K562 (cell line): ENCODE data around the gene BPTF. TPM values are rescaled to one million over a fixed set of nuclear protein-coding genes. Genes with fewer than 3 reads are reported as not detected.

Source experiments
- ATAC-seq: fragments of 200-7000 bp; cut with Tn5 transposase; 3 replicates; pipeline ENCODE4 v1.9.1; 2020; ENCODE audit warnings: moderate library complexity
- BruUV-seq: library from RNA; stranded (reverse); fragments of 400-500 nt; replicated peaks from 2 replicates; lab custom pipeline; 2021; lab: Mats Ljungman, UMichigan
- CTCF ChIA-PET: fragments of 300-600 bp; formaldehyde crosslinking; extraction: SDS; loops from one replicate; lab custom pipeline; 2021; ENCODE audit warnings: low intra/inter-chr PET ratio; lab: Yijun Ruan, JAX
- POLR2A ChIA-PET: fragments of 300-600, 350-650 bp; sonication (Branson Sonifier 250); formaldehyde crosslinking; extraction: SDS; loops from one replicate; lab custom pipeline; 2021; ENCODE audit warnings: antibody characterized with exemption, inconsistent platforms; lab: Yijun Ruan, JAX
- DNase-seq, 4 experiments: peaks; one replicate each; pipeline versions ENCODE4 v3.0.0 to v3.0.0-alpha.2; 2011 to 2018; ENCODE audit warnings: low spot score in 3 of 4, mixed read lengths in 3 of 4; ENCODE audit errors: extremely low read depth in 1 of 4
- FAIRE-seq: peaks from 2 replicates; lab custom pipeline; 2011; peaks lifted over from hg19 to GRCh38; lab: Jason Lieb, UNC
- H2AFZ ChIP-seq: 2 replicates; pipeline ENCODE4 v1.6.0; 2011; ENCODE audit warnings: low read depth, low read length, control low read depth, inconsistent platforms
- H3K27ac ChIP-seq: fragments of 200-600 bp; 3 replicates; pipeline ENCODE4 v1.8.0; 2011; ENCODE audit warnings: low read depth, mild to moderate bottlenecking, control low read depth, inconsistent platforms, low read length, moderate library complexity, mixed read lengths; ENCODE audit errors: extremely low read depth
- H3K27me3 ChIP-seq, 2 experiments: fragments of 300-600 bp in 1 of 2; 2 replicates in 1 of 2; 3 replicates in 1 of 2; pipeline versions ENCODE4 v1.6.0 to v1.8.0; 2011; ENCODE audit warnings: inconsistent platforms in 2 of 2, low read length in 2 of 2, mild to moderate bottlenecking in 1 of 2, mixed read lengths in 1 of 2, moderate library complexity in 1 of 2; ENCODE audit not compliant: control insufficient read depth in 2 of 2, insufficient read depth in 2 of 2
- H3K36me3 ChIP-seq: fragments of 300-600 bp; 3 replicates; pipeline ENCODE4 v1.8.0; 2011; ENCODE audit warnings: mild to moderate bottlenecking, low read length, inconsistent platforms; ENCODE audit not compliant: control insufficient read depth, insufficient read depth
- H3K4me1 ChIP-seq, 2 experiments: fragments of 200-600 bp in 1 of 2; replicated peaks in 1 of 2; 2 replicates in 1 of 2; 3 replicates in 1 of 2; pipeline versions ENCODE4 v1.5.1 to v1.8.0; 2011; ENCODE audit warnings: inconsistent platforms in 2 of 2, low read length in 2 of 2, mild to moderate bottlenecking in 1 of 2, mixed read lengths in 1 of 2, moderate library complexity in 1 of 2; ENCODE audit not compliant: control insufficient read depth in 2 of 2, insufficient read depth in 2 of 2
- H3K4me2 ChIP-seq: 2 replicates; pipeline ENCODE4 v1.6.1; 2011; ENCODE audit warnings: low read length, control low read depth, inconsistent platforms, mixed read lengths; ENCODE audit not compliant: insufficient read depth
- H3K4me3 ChIP-seq: fragments of 200-600 bp; sonication (generic), shearing (Covaris generic); 2 replicates; pipeline ENCODE4 v1.5.1; 2016; ENCODE audit warnings: control low read depth, inconsistent platforms
- H3K79me2 ChIP-seq: fragments of 200-600 bp; 3 replicates; pipeline ENCODE4 v1.8.0; 2011; ENCODE audit warnings: low read length, inconsistent platforms; ENCODE audit not compliant: control insufficient read depth, insufficient read depth
- H3K9ac ChIP-seq, 2 experiments: 2 replicates each; pipeline versions ENCODE4 v1.6.0 to v1.6.1; 2011; ENCODE audit warnings: low read depth in 2 of 2, low read length in 2 of 2, control low read depth in 1 of 2, inconsistent platforms in 1 of 2, mild to moderate bottlenecking in 1 of 2, mixed read lengths in 1 of 2; ENCODE audit not compliant: insufficient read depth in 1 of 2
- H3K9me1 ChIP-seq: one replicate; pipeline ENCODE4 v1.6.0; 2011; ENCODE audit warnings: inconsistent platforms, mild to moderate bottlenecking, low read length, moderate library complexity; ENCODE audit not compliant: control insufficient read depth, insufficient read depth
- H3K9me3 ChIP-seq: replicated peaks from 2 replicates; pipeline ENCODE4 v1.5.1; 2011; ENCODE audit warnings: low read depth, low read length, inconsistent platforms; ENCODE audit not compliant: control insufficient read depth, insufficient read depth
- H4K20me1 ChIP-seq: replicated peaks from 2 replicates; pipeline ENCODE4 v1.6.1; 2011; ENCODE audit warnings: low read length, inconsistent platforms, mixed read lengths; ENCODE audit not compliant: control insufficient read depth, insufficient read depth
- CBX2 ChIP-seq: fragments of 200-600 bp; sonication (generic); IDR thresholded peaks from one replicate; pipeline ENCODE4 v1.6.1; 2012; ENCODE audit warnings: mild to moderate bottlenecking, low read length, inconsistent platforms; ENCODE audit not compliant: insufficient read depth, poor library complexity, severe bottlenecking
- ELF1 ChIP-seq: fragments of 200-800 bp; sonication (Bioruptor generic); IDR thresholded peaks from 2 replicates; pipeline ENCODE4 v1.6.1; 2016; ENCODE audit warnings: missing genetic modification characterization, missing compliant biosample characterization
- HDAC8 ChIP-seq: fragments of 450-650 bp; IDR thresholded peaks from 2 replicates; pipeline ENCODE4 v1.6.1; 2016; ENCODE audit warnings: mild to moderate bottlenecking, missing genetic modification characterization, moderate library complexity, missing compliant biosample characterization
- JUN ChIP-seq, 2 experiments: sonication (generic) in 1 of 2; formaldehyde crosslinking in 1 of 2; IDR thresholded peaks; 2 replicates each; pipeline versions ENCODE4 v1.6.1 to v1.8.0; 2012 to 2022; ENCODE audit warnings: borderline replicate concordance in 2 of 2, mild to moderate bottlenecking in 2 of 2, improper control_type of control experiment in 1 of 2, low read depth in 1 of 2, low read length in 1 of 2, missing genetic modification reagents in 1 of 2
- KAT7 ChIP-seq: sonication (generic); formaldehyde crosslinking; IDR thresholded peaks from 2 replicates; pipeline ENCODE4 v1.8.0; 2022; ENCODE audit warnings: missing genetic modification reagents, mild to moderate bottlenecking, borderline replicate concordance
- MCM3 ChIP-seq: fragments of 450-650 bp; IDR thresholded peaks from 2 replicates; pipeline ENCODE4 v1.6.1; 2016
- MXI1 ChIP-seq: IDR thresholded peaks from 2 replicates; pipeline ENCODE4 v1.6.1; 2011; ENCODE audit warnings: low read depth, mild to moderate bottlenecking, improper control_type of control experiment, low read length
- PCBP2 ChIP-seq: fragments of 200-400 bp; formaldehyde crosslinking; IDR thresholded peaks from 2 replicates; pipeline ENCODE4 v1.6.1; 2018; ENCODE audit warnings: low read length, low read depth, mild to moderate bottlenecking, moderate library complexity; ENCODE audit not compliant: poor library complexity, severe bottlenecking
- PHF8 ChIP-seq: fragments of 200-600 bp; sonication (generic); IDR thresholded peaks from 2 replicates; pipeline ENCODE4 v1.6.1; 2012; ENCODE audit warnings: mixed run types, mild to moderate bottlenecking, inconsistent platforms, low read length, moderate library complexity, borderline replicate concordance
- PURB ChIP-seq: sonication (generic); formaldehyde crosslinking; IDR thresholded peaks from 2 replicates; pipeline ENCODE4 v1.9.0; 2021; ENCODE audit warnings: low read depth, mild to moderate bottlenecking, missing genetic modification reagents
- RBM25 ChIP-seq: fragments of 200-400 bp; formaldehyde crosslinking; IDR thresholded peaks from 2 replicates; pipeline ENCODE4 v1.6.1; 2018; ENCODE audit warnings: low read length, low read depth, moderate library complexity; ENCODE audit not compliant: severe bottlenecking
- SP2 ChIP-seq: IDR thresholded peaks from 2 replicates; pipeline ENCODE4 v1.6.1; 2011; ENCODE audit warnings: mild to moderate bottlenecking, low read depth, low read length, moderate library complexity; ENCODE audit not compliant: poor library complexity, severe bottlenecking; ENCODE audit errors: extremely low read depth
- TFAM ChIP-seq: fragments of 250-450 bp; sonication (Bioruptor Pico); conservative IDR thresholded peaks from 2 replicates; pipeline ENCODE4 v1.5.0; 2021; ENCODE audit warnings: mild to moderate bottlenecking, moderate library complexity
- TRIM24 ChIP-seq, 2 experiments: fragments of 450-650 bp; IDR thresholded peaks; 2 replicates each; pipeline ENCODE4 v1.6.1; 2016
- ZNF644 ChIP-seq: fragments of 200-800 bp; sonication (Bioruptor generic); IDR thresholded peaks from 2 replicates; pipeline ENCODE4 v1.6.1; 2016; ENCODE audit warnings: low read depth, missing genetic modification characterization, missing compliant biosample characterization
- WGBS: fragments of 100-300 bp; shearing (Covaris generic); methylation state at CpG from one replicate; pipeline ENCODE4 v1.1.6; 2016; ENCODE audit warnings: low coverage, mixed read lengths; ENCODE audit not compliant: insufficient coverage; ENCODE audit errors: missing lambda C conversion rate; 5-methylcytosine and 5-hydroxymethylcytosine counted together
- in situ Hi-C: fragments of 300-500 bp; cut with MboI; formaldehyde crosslinking; loops from 4 replicates; pipeline ENCODE4 v1.15.0; 2018; ENCODE audit warnings: inconsistent platforms, mixed read lengths
- intact Hi-C: fragments of 100-400 bp; cut with micrococcal nuclease; formaldehyde crosslinking; loops from 2 replicates; pipeline ENCODE4 v1.14.2; 2022
- polyA plus RNA-seq, 8 experiments: library from polyadenylated mRNA; depleted of rRNA in 4 of 8; stranded (reverse) in 5 of 8; unstranded in 3 of 8; fragments of >200 nt; fragmentation: Nextera tagmentation in 2 of 8; fragmentation: Illumina TruSeq in 1 of 8; extraction: Ambion mirVana in 2 of 8; extraction: Trizol in 1 of 8; gene quantifications; 2 replicates each; pipeline versions ENCODE4 v1.2.1 to v1.2.3, GENCODE V29; 2011 to 2014; ENCODE audit warnings: inconsistent platforms in 1 of 8, missing spikeins in 1 of 8
- total RNA-seq, 7 experiments: library from RNA; depleted of rRNA in 6 of 7; stranded (reverse); fragments of >200 nt in 6 of 7; fragmentation: Illumina TruSeq in 2 of 7; extraction: Trizol in 2 of 7; gene quantifications; 2 replicates each; pipeline versions ENCODE4 v1.2.1 to v1.2.3, GENCODE V29; 2011 to 2021; ENCODE audit warnings: low replicate concordance in 1 of 7
- TF ChIP-seq, protein P1 (sequence below): fragments of 250-450 bp; sonication (Bioruptor Pico); IDR thresholded peaks from 2 replicates; pipeline ENCODE4 v1.4.0; 2020; ENCODE audit warnings: borderline replicate concordance
- TF ChIP-seq, protein P2 (sequence below): fragments of 250-450 bp; sonication (Bioruptor Pico); IDR thresholded peaks from 2 replicates; pipeline ENCODE4 v1.8.0; 2021; ENCODE audit warnings: moderate library complexity, mild to moderate bottlenecking, inconsistent platforms
- TF ChIP-seq, protein P3 (sequence below): fragments of 250-450 bp; sonication (Bioruptor Pico); IDR thresholded peaks from 2 replicates; pipeline ENCODE4 v1.8.0; 2022; ENCODE audit warnings: moderate library complexity, mild to moderate bottlenecking, inconsistent platforms

BPTF gene
- total and polyA plus RNA-seq, 9 of the 15 experiments (the other 6 are each of a cell fraction or from before 2014, with no cell fraction given), result 12.5 to 52.1 (median 26.9) TPM

DNA sequence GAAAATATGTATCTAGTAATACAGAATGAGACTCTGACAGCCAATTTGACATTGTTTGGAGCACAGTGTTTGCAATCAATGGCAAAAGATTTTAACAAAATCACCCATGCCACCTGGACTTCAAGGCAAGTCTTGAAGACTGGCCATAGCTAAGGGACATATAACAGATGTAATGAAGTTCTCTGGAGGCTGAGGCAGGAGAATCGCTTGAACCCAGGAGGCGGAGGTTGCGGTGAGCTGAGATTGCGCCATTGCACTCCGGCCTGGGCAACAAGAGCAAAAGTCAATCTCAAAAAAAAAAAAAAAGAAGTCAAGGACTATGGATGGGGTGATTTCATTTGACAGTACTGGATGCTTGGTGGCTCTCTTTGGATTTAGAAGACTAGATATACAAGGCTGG, 5.6 kb upstream of the BPTF start (continued):
- TF ChIP-seq CBX2, result no peak
- TF ChIP-seq PURB, result no peak
- TF ChIP-seq HDAC8 (tag), result no peak

DNA sequence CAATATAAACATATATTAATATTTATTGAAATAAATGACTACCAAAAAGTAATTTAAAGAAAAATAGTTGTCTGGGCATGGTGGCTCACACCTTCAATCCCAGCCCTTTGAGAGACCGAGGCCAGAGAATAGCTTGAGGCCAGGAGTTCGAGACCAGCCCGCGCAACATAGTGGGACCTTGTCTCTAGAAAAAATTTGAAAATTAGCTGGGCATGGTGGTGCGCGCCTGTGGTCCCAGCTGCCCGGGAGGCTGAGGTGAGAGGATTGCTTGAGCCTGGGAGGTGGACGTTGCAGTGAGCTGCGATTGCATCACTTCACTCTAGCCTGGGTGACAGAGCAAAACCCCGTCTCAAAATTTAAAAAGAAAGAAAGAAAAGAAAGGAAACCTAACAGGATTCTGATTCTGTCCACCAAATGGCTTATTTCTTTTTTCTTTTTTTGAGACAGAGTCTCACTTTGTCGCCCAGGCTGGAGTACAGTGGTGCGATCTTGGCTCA, 3.4 kb upstream of the BPTF start:
- Histone ChIP-seq H3K27ac (no peak overlapping the region), H4K20me1 (no peaks in the 10 kb centered on the region), H3K4me3 (no peak overlapping the region), H3K4me1 (peaks cover 0 to 11% of the 10 kb centered on the region in 2 experiments; a peak in 2 of 5 replicates), H3K9me1 (no peaks in the 10 kb centered on the region), H3K36me3 (no peaks in the 10 kb centered on the region), H3K9me3 (no peaks in the 10 kb centered on the region), H3K79me2 (peaks cover 11% of the 10 kb centered on the region), H3K4me2 (no peak overlapping the region), H3K27me3 (0 out of 5 replicates have a peak, but pooled peaks cover 0 to 6% of the 10 kb centered on the region in 2 experiments), H3K9ac (no peak overlapping the region), H2AFZ (no peak overlapping the region)
- ChIA-PET CTCF (no interaction called here), POLR2A (no interaction called here)
- FAIRE-seq, result no peak
- intact Hi-C loops, result no loop called here
- in situ Hi-C loops, result no loop called here
- ATAC-seq, result no peak
- no peak for DNase-seq
- no TSS peak for BruUV-seq
- 74% methylated on average over 8 of the region's 12 CpGs for WGBS
- TF ChIP-seq TRIM24 (IDR thresholded peaks at IDR 0.05), result peak; percentile 82 to 83
- TF ChIP-seq PHF8, result no peak
- no peak for TF ChIP-seq PCBP2
- TF ChIP-seq KAT7 (CRISPR knock-in tag), result no peak
- TF ChIP-seq RBM25, result peak; percentile 17
- TF ChIP-seq ELF1, result no peak
- no peak for TF ChIP-seq ZNF644
- no peak for TF ChIP-seq JUN (IDR thresholded peaks at IDR 0.05; ENCODE audit: borderline replicate concordance, low read depth, low read length)
- no peak for TF ChIP-seq JUN (CRISPR knock-in tag; IDR thresholded peaks at IDR 0.05; ENCODE audit: borderline replicate concordance)
- TF ChIP-seq, protein P1, sequence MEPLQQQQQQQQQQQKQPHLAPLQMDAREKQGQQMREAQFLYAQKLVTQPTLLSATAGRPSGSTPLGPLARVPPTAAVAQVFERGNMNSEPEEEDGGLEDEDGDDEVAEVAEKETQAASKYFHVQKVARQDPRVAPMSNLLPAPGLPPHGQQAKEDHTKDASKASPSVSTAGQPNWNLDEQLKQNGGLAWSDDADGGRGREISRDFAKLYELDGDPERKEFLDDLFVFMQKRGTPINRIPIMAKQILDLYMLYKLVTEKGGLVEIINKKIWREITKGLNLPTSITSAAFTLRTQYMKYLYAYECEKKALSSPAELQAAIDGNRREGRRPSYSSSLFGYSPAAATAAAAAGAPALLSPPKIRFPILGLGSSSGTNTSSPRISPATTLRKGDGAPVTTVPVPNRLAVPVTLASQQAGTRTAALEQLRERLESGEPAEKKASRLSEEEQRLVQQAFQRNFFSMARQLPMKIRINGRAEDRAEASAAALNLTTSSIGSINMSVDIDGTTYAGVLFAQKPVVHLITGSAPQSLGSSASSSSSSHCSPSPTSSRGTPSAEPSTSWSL (CRISPR knock-in tag), result no peak
- no peak for TF ChIP-seq MCM3
- no peak for TF ChIP-seq MXI1
- TF ChIP-seq, protein P2, sequence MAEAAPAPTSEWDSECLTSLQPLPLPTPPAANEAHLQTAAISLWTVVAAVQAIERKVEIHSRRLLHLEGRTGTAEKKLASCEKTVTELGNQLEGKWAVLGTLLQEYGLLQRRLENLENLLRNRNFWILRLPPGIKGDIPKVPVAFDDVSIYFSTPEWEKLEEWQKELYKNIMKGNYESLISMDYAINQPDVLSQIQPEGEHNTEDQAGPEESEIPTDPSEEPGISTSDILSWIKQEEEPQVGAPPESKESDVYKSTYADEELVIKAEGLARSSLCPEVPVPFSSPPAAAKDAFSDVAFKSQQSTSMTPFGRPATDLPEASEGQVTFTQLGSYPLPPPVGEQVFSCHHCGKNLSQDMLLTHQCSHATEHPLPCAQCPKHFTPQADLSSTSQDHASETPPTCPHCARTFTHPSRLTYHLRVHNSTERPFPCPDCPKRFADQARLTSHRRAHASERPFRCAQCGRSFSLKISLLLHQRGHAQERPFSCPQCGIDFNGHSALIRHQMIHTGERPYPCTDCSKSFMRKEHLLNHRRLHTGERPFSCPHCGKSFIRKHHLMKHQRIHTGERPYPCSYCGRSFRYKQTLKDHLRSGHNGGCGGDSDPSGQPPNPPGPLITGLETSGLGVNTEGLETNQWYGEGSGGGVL (CRISPR knock-in tag), result no peak
- TF ChIP-seq, protein P3, sequence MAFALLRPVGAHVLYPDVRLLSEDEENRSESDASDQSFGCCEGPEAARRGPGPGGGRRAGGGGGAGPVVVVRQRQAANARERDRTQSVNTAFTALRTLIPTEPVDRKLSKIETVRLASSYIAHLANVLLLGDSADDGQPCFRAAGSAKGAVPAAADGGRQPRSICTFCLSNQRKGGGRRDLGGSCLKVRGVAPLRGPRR (CRISPR knock-in tag), result no peak
- TF ChIP-seq TFAM (CRISPR knock-in tag), result no peak
- TF ChIP-seq SP2, result no peak
